Ovary (tissue), 9 donors: ENCODE measurements around the gene SVEP1. TPM values are rescaled to one million over a fixed set of nuclear protein-coding genes. Genes with fewer than 3 reads are reported as not detected.

Source experiments
- DNase-seq, 5 donors: peaks; one replicate each; pipeline ENCODE4 v3.0.0-alpha.2; 2019 to 2020
- H3K27ac ChIP-seq, 2 donors: fragments of 200-600 bp; one replicate each; pipeline versions ENCODE4 v1.5.1 to v1.8.0; 2019 to 2022
- H3K27me3 ChIP-seq: fragments of 200-600 bp; one replicate; pipeline ENCODE4 v1.8.0; 2022
- H3K36me3 ChIP-seq: fragments of 200-600 bp; sonication (generic); one replicate; pipeline ENCODE4 v1.5.1; 2019
- H3K4me1 ChIP-seq: one replicate; pipeline ENCODE4 v1.8.1; 2013; ENCODE audit warnings: mild to moderate bottlenecking, moderate library complexity; ENCODE audit not compliant: insufficient read depth
- H3K4me3 ChIP-seq: fragments of 200-600 bp; sonication (generic); one replicate; pipeline ENCODE4 v1.5.1; 2017
- H3K9me3 ChIP-seq, 2 donors: fragments of 200-600 bp in 1 of 2; sonication (generic) in 1 of 2; one replicate each; pipeline versions ENCODE4 v1.5.1 to v1.8.1; 2013 to 2019; ENCODE audit warnings: mild to moderate bottlenecking in 1 of 2, moderate library complexity in 1 of 2
- CTCF ChIP-seq, 3 donors: fragments of 450-650 bp in 2 of 3; fragments of 200-600 bp in 1 of 3; IDR thresholded peaks; one replicate each; pipeline versions ENCODE4 v1.5.1 to v1.8.0; 2016 to 2022; ENCODE audit warnings: antibody characterized with exemption in 3 of 3, mild to moderate bottlenecking in 1 of 3
- EP300 ChIP-seq: sonication (generic); formaldehyde crosslinking; IDR thresholded peaks from one replicate; pipeline ENCODE4 v1.6.1; 2017; ENCODE audit warnings: antibody characterized with exemption
- POLR2A ChIP-seq: fragments of 450-650 bp; IDR thresholded peaks from one replicate; pipeline ENCODE4 v1.6.1; 2017; ENCODE audit warnings: antibody characterized with exemption, mild to moderate bottlenecking, moderate library complexity
- WGBS, 3 donors: extraction: QIAGEN DNeasy Blood & Tissue Kit in 1 of 3; methylation state at CpG; one replicate each; pipeline versions ENCODE4 v1.1.5 to v1.1.7; 2013 to 2017; 5-methylcytosine and 5-hydroxymethylcytosine counted together
- intact Hi-C, 4 donors: fragments of 100-400 bp; cut with DNase I; formaldehyde crosslinking; loops; one replicate each; pipeline versions ENCODE4 v1.11.0 to v1.15.1; 2022 to 2023
- polyA plus RNA-seq, 2 donors: library from polyadenylated mRNA; stranded (reverse); fragments of 200-250 nt in 1 of 2; fragments of 350-450 nt in 1 of 2; fragmentation: Illumina TruSeq in 1 of 2; extraction: RNeasy Lipid Tissue Mini Kit (QIAGEN cat#74804) in 1 of 2; gene quantifications; one replicate each; pipeline ENCODE4 v1.2.3, GENCODE V29; 2013 to 2014
- small RNA-seq: library from RNA; depleted of rRNA; stranded (forward); fragments of <200 nt; gene quantifications from one replicate; pipeline ENCODE3, GENCODE V24; 2016
- total RNA-seq, 7 donors: library from RNA; depleted of rRNA in 2 of 7; stranded (reverse); fragments of >200 nt in 2 of 7; fragmentation: NEBNext Ultra II Directional in 3 of 7; extraction: Animal tissue kit (Norgen Biotek cat#: 25700) in 3 of 7; gene quantifications; one replicate each; pipeline versions ENCODE4 v1.1.0 to v1.2.4, GENCODE V29; 2016 to 2023
- donor health status: DM: no; HTN: no; CAD: no; lungs with moderate emphysema.
- donor health status: DM: no; HTN: no; CAD: no.
- donor health status: Bipolar disorder and iron deficiency.
- donor health status: DM: yes; HTN: yes; CAD: no.
- donor health status: DM: no; HTN: no; CAD: no.
- donor health status: DM: yes; HTN: yes; CAD: no.

Gene SVEP1
- total and polyA plus RNA-seq, 9 donors = 0.40 to 23.1 (median 13.3) TPM

- no peak for TF ChIP-seq CTCF (IDR thresholded peaks at IDR 0.05)
- TF ChIP-seq POLR2A = no peak
- no peak for TF ChIP-seq EP300
- no peaks in the 10 kb centered on the region for H3K4me1 ChIP-seq
- WGBS, 3 donors = 6 to 16% (median 13%) methylated on average over 6 of the region's 6 CpGs
- no peak for DNase-seq
- no peaks in the 10 kb centered on the region for H3K36me3 ChIP-seq
- H3K27me3 ChIP-seq = no peaks in the 10 kb centered on the region
- intact Hi-C loops = no loop called here
- no peak overlapping the region for H3K4me3 ChIP-seq
- no peak overlapping the region for H3K27ac ChIP-seq
- no peaks in the 10 kb centered on the region for H3K9me3 ChIP-seq
Measured at GRCh38 chr9:110316261-110317075, 263.1 kb downstream of the SVEP1 start.

Small RNAs within 50 kb of the gene (small RNA-seq; reads per million reads assigned to genes)
- not detected for gene RNU6-1039P

Other genes starting within 250 kb of the SVEP1 start
- gene TXNDC8, start 241.9 kb downstream of the SVEP1 start, total RNA-seq = not detected
- gene TXNDC8, start 241.9 kb downstream of the SVEP1 start, polyA plus RNA-seq = not detected
- gene MUSK, start 89.0 kb upstream of the SVEP1 start, total RNA-seq = under 1 TPM in 6 of 7 donors, not detected in 1; 0.10 to 0.91 (median 0.17) TPM
- under 1 TPM; 0.10 to 0.30 TPM for gene MUSK, start 89.0 kb upstream of the SVEP1 start, polyA plus RNA-seq